Endothelial cell of umbilical vein (primary cell): Measurements from ENCODE around the gene NUP214. TPM values are rescaled to one million over a fixed set of nuclear protein-coding genes. Genes with fewer than 3 reads are reported as not detected.

ENCODE experiments used
- BruUV-seq: library from RNA; stranded (reverse); fragments of 400-500 nt; replicated peaks from 2 replicates; lab custom pipeline; 2021; lab: Mats Ljungman, UMichigan
- CTCF ChIA-PET: fragments of 300-600, 350-600 bp; sonication (Branson Sonifier 250); formaldehyde crosslinking; loops from one replicate; lab custom pipeline; 2021; ENCODE audit warnings: antibody characterized with exemption, inconsistent platforms; lab: Charles Lee
- POLR2A ChIA-PET: fragments of 300-600, 350-600 bp; sonication (Branson Sonifier 250); formaldehyde crosslinking; loops from one replicate; lab custom pipeline; 2021; ENCODE audit warnings: antibody characterized with exemption, inconsistent platforms; lab: Charles Lee
- DNase-seq: peaks from one replicate; pipeline ENCODE4 v3.0.0-alpha.2; 2011; ENCODE audit warnings: low read depth, low spot score
- FAIRE-seq: peaks from 2 replicates; lab custom pipeline; 2011; peaks lifted over from hg19 to GRCh38; lab: Jason Lieb, UNC
- H2AFZ ChIP-seq: 2 replicates; pipeline ENCODE4 v1.6.0; 2012; ENCODE audit warnings: low read depth, low read length, control low read depth, inconsistent platforms
- H3K27ac ChIP-seq: 2 replicates; pipeline ENCODE4 v1.5.1; 2011; ENCODE audit warnings: low read depth, mild to moderate bottlenecking, control low read depth, low read length, moderate library complexity; ENCODE audit not compliant: insufficient read depth
- H3K27me3 ChIP-seq, 2 experiments: 2 replicates each; pipeline versions ENCODE4 v1.6.0 to v1.6.1; 2011; ENCODE audit warnings: low read length in 2 of 2, mixed read lengths in 1 of 2; ENCODE audit not compliant: control insufficient read depth in 2 of 2, insufficient read depth in 2 of 2
- H3K36me3 ChIP-seq, 2 experiments: 2 replicates in 1 of 2; 3 replicates in 1 of 2; pipeline ENCODE4 v1.5.1; 2011; ENCODE audit warnings: low read length in 2 of 2, mild to moderate bottlenecking in 1 of 2, moderate library complexity in 1 of 2; ENCODE audit not compliant: control insufficient read depth in 2 of 2, insufficient read depth in 2 of 2; ENCODE audit errors: extremely low read depth in 1 of 2
- H3K4me1 ChIP-seq: 3 replicates; pipeline ENCODE4 v1.5.1; 2011; ENCODE audit warnings: mild to moderate bottlenecking, low read length; ENCODE audit not compliant: control insufficient read depth, insufficient read depth; ENCODE audit errors: extremely low read depth
- H3K4me2 ChIP-seq: 2 replicates; pipeline ENCODE4 v1.6.1; 2011; ENCODE audit warnings: low read length, control low read depth, mixed read lengths; ENCODE audit not compliant: insufficient read depth
- H3K4me3 ChIP-seq, 3 experiments: fragments of 200-600 bp in 1 of 3; sonication (generic), shearing (Covaris generic) in 1 of 3; replicated peaks in 1 of 3; 2 replicates each; pipeline ENCODE4 v1.5.1; 2011 to 2016; ENCODE audit warnings: control low read depth in 3 of 3, low read length in 3 of 3, mild to moderate bottlenecking in 2 of 3, inconsistent platforms in 1 of 3, low read depth in 1 of 3, moderate library complexity in 1 of 3; ENCODE audit not compliant: insufficient read depth in 1 of 3
- H3K79me2 ChIP-seq: 2 replicates; pipeline ENCODE4 v1.6.0; 2012; ENCODE audit warnings: low read length, inconsistent platforms; ENCODE audit not compliant: control insufficient read depth, insufficient read depth
- H3K9ac ChIP-seq: replicated peaks from 2 replicates; pipeline ENCODE3; 2011; ENCODE audit warnings: low read length, control low read depth; ENCODE audit not compliant: insufficient read depth; ENCODE audit errors: extremely low read depth
- H3K9me1 ChIP-seq: replicated peaks from 3 replicates; pipeline ENCODE4 v1.6.0; 2011; ENCODE audit warnings: mild to moderate bottlenecking, low read length; ENCODE audit not compliant: control insufficient read depth, insufficient read depth; ENCODE audit errors: extremely low read depth
- H3K9me3 ChIP-seq: replicated peaks from 2 replicates; pipeline ENCODE4 v1.5.1; 2012; ENCODE audit warnings: low read length, inconsistent platforms; ENCODE audit not compliant: control insufficient read depth, insufficient read depth
- H4K20me1 ChIP-seq: replicated peaks from 2 replicates; pipeline ENCODE3; 2011; ENCODE audit warnings: mild to moderate bottlenecking, low read length; ENCODE audit not compliant: control insufficient read depth, insufficient read depth; ENCODE audit errors: extremely low read depth
- CTCF ChIP-seq, 2 donors: IDR thresholded peaks; 1 replicate in 1 of 2; 2 replicates in 1 of 2; pipeline ENCODE4 v1.5.1; 2011; ENCODE audit warnings: low read length in 2 of 2, mild to moderate bottlenecking in 2 of 2, moderate library complexity in 2 of 2, control low read depth in 1 of 2, inconsistent platforms in 1 of 2, low read depth in 1 of 2; ENCODE audit not compliant: insufficient read depth in 1 of 2; ENCODE audit errors: extremely low read depth in 1 of 2
- FOS ChIP-seq: IDR thresholded peaks from 2 replicates; pipeline ENCODE4 v1.6.1; 2011; ENCODE audit warnings: mild to moderate bottlenecking, low read length, moderate library complexity, borderline replicate concordance; ENCODE audit not compliant: insufficient read depth
- JUN ChIP-seq: IDR thresholded peaks from 2 replicates; pipeline ENCODE4 v1.6.1; 2011; ENCODE audit warnings: borderline replicate concordance, low read depth; ENCODE audit not compliant: insufficient read length, insufficient read depth
- POLR2A ChIP-seq: IDR thresholded peaks from 2 replicates; pipeline ENCODE4 v1.6.1; 2012; ENCODE audit warnings: low read depth, mild to moderate bottlenecking, control low read depth, low read length
- POLR2AphosphoS5 ChIP-seq: IDR thresholded peaks from 2 replicates; pipeline ENCODE4 v1.6.1; 2012; ENCODE audit warnings: low read depth, mild to moderate bottlenecking, control low read depth, low read length, moderate library complexity; ENCODE audit not compliant: insufficient read depth
- dilution Hi-C: fragments of 300-500 bp; cut with MboI; formaldehyde crosslinking; loops from one replicate; pipeline ENCODE4 v1.15.0; 2019; ENCODE audit warnings: low sequenced_read_pairs; ENCODE audit not compliant: extremely low pct_ligation_motif_present
- intact Hi-C: fragments of 100-400 bp; cut with micrococcal nuclease; formaldehyde crosslinking; loops from one replicate; pipeline ENCODE4 v1.10.0; 2022
- polyA plus RNA-seq, 4 experiments: library from polyadenylated mRNA; depleted of rRNA in 3 of 4; stranded (reverse) in 3 of 4; unstranded in 1 of 4; fragments of >200 nt; gene quantifications; 2 replicates each; pipeline versions ENCODE4 v1.2.1 to v1.2.3, GENCODE V29; 2011 to 2012; ENCODE audit warnings: missing spikeins in 1 of 4
- total RNA-seq: library from RNA; stranded (reverse); gene quantifications from 2 replicates; pipeline ENCODE4 v1.2.3, GENCODE V29; 2021

Gene NUP214
- total and polyA plus RNA-seq, 2 donors (not counting 3 experiments of a cell fraction or from before 2014, with no cell fraction given), result 28.7 to 65.9 TPM

- Histone ChIP-seq H3K79me2 (peaks cover 48% of the 10 kb centered on the region), H4K20me1 (no peaks in the 10 kb centered on the region), H3K9me1 (no peaks in the 10 kb centered on the region), H3K27ac (peak overlapping the region; percentile 73), H3K4me1 (peaks cover 51% of the 10 kb centered on the region), H3K9ac (peak overlapping the region; percentile 78), H2AFZ (peak overlapping the region; percentile 80), H3K9me3 (no peaks in the 10 kb centered on the region), H3K36me3 (peaks cover 0 to 2% of the 10 kb centered on the region in 2 experiments), H3K4me2 (peak overlapping the region; percentile 69), H3K27me3 (no peaks in the 10 kb centered on the region), H3K4me3 (peak overlapping the region; percentile 64 to 81 (median 70))
- dilution Hi-C loops (no loop called here), intact Hi-C loops (loop anchor here (1.0 kb wide), 3 partner anchors 37 to 58 kb away; no protein-coding TSS in a partner anchor)
- ChIA-PET CTCF (interaction anchor here (1.0 to 4.9 kb wide), 7 partner anchors 15 to 97 kb away, joined by 4 to 42 read pairs (median 7); no protein-coding TSS in a partner anchor), POLR2A (no interaction called here)
- DNase-seq, result peak; percentile 59
- FAIRE-seq, result peak; percentile 87
- TF ChIP-seq POLR2AphosphoS5 (peak; percentile 19), FOS (no peak)
- BruUV-seq, result no TSS peak
Measured at GRCh38 chr9:131274674-131275331, 149.4 kb downstream of the NUP214 start.

- no TSS peak for BruUV-seq
- Histone ChIP-seq H3K4me2 (peak overlapping the region; percentile 69), H3K79me2 (peaks cover 48% of the 10 kb centered on the region), H3K4me1 (peaks cover 48% of the 10 kb centered on the region), H3K4me3 (peak overlapping the region; percentile 64 to 81 (median 70)), H4K20me1 (no peaks in the 10 kb centered on the region), H2AFZ (peak overlapping the region; percentile 80), H3K9me1 (no peaks in the 10 kb centered on the region), H3K9ac (peak overlapping the region; percentile 78), H3K9me3 (no peaks in the 10 kb centered on the region), H3K27ac (peak overlapping the region; percentile 73), H3K27me3 (no peaks in the 10 kb centered on the region), H3K36me3 (peaks cover 0 to 2% of the 10 kb centered on the region in 2 experiments)
- POLR2A ChIA-PET, result no interaction called here
- FAIRE-seq (peak; percentile 81), DNase-seq (peak; percentile 59)
- CTCF ChIA-PET, result interaction anchor here (1.1 to 4.9 kb wide), 8 partner anchors 16 to 98 kb away, joined by 4 to 42 read pairs (median 7); no protein-coding TSS in a partner anchor
- dilution Hi-C loops, result no loop called here
- TF ChIP-seq POLR2AphosphoS5, result peak; percentile 39
- TF ChIP-seq FOS, result no peak
- no peak for TF ChIP-seq JUN
- peak; percentile 33 for TF ChIP-seq POLR2A
- peak in 1 of 2 donors; percentile 50 for TF ChIP-seq CTCF (IDR thresholded peaks at IDR 0.05; ENCODE audit: extremely low read depth in 1 of 2, insufficient read depth in 1 of 2, low read depth in 1 of 2, low read length in 2 of 2)
- intact Hi-C loops, result loop anchor here (1.0 kb wide), 3 partner anchors 37 to 97 kb away; no protein-coding TSS in a partner anchor
Measured at GRCh38 chr9:131275332-131276093, 150.1 kb downstream of the NUP214 start.
